ENCODE measurements around the gene CRYBB3. TPM values are rescaled to one million over a fixed set of nuclear protein-coding genes. Genes with fewer than 3 reads are reported as not detected.

CRYBB3 gene
- total RNA-seq, 4 donors from 2014 or later, result not detected

GRCh38 chr22:25205847-25206246 lies 6.2 kb downstream of the CRYBB3 start:
- Histone ChIP-seq H3K27me3 (no peaks in the 10 kb centered on the region), H3K36me3 (peaks cover 0 to 16% of the 10 kb centered on the region in 2 donors), H3K4me1 (no peaks in the 10 kb centered on the region), H3K4me3 (no peak overlapping the region), H3K9me3 (no peaks in the 10 kb centered on the region), H3K27ac (no peak overlapping the region)
- no peak for ATAC-seq
- TF ChIP-seq EP300 (IDR thresholded peaks at IDR 0.05), result no peak
- TF ChIP-seq POLR2AphosphoS5 (IDR thresholded peaks at IDR 0.05), result no peak
- no peak for TF ChIP-seq POLR2A (IDR thresholded peaks at IDR 0.05)
- no peak for TF ChIP-seq CTCF (IDR thresholded peaks at IDR 0.05)
- WGBS, 2 donors (ENCODE audit: low coverage in 1 of 2), result 75% methylated on average over 1 of the region's 1 CpG; no CpG with 5 or more reads in 1 of the 2 donors

- WGBS, 2 donors (ENCODE audit: low coverage in 1 of 2), result 86 to 100% methylated on average over 1 to 4 of the region's 21 CpGs
- Histone ChIP-seq H3K36me3 (peaks cover 0 to 6% of the 10 kb centered on the region in 2 donors), H3K4me3 (no peak overlapping the region), H3K9me3 (no peaks in the 10 kb centered on the region), H3K4me1 (no peaks in the 10 kb centered on the region), H3K27ac (no peak overlapping the region), H3K27me3 (no peaks in the 10 kb centered on the region)
- TF ChIP-seq POLR2A (IDR thresholded peaks at IDR 0.05) (no peak), POLR2AphosphoS5 (IDR thresholded peaks at IDR 0.05) (no peak), EP300 (IDR thresholded peaks at IDR 0.05) (no peak), CTCF (IDR thresholded peaks at IDR 0.05) (no peak)
- no peak for ATAC-seq
These were observed 7.3 kb downstream of the CRYBB3 start for GRCh38 chr22:25206998-25207397.

- Histone ChIP-seq H3K27ac (no peak overlapping the region), H3K4me1 (no peaks in the 10 kb centered on the region), H3K36me3 (peaks cover 0 to 6% of the 10 kb centered on the region in 2 donors), H3K9me3 (no peaks in the 10 kb centered on the region), H3K27me3 (no peaks in the 10 kb centered on the region), H3K4me3 (no peak overlapping the region)
- no peak for ATAC-seq
- 71 to 75% methylated on average over 1 of the region's 2 CpGs for WGBS, 2 donors (ENCODE audit: low coverage in 1 of 2)
- no peak for TF ChIP-seq POLR2A (IDR thresholded peaks at IDR 0.05)
- TF ChIP-seq POLR2AphosphoS5 (IDR thresholded peaks at IDR 0.05), result no peak
- no peak for TF ChIP-seq CTCF (IDR thresholded peaks at IDR 0.05)
- no peak for TF ChIP-seq EP300 (IDR thresholded peaks at IDR 0.05)
These were observed 8.0 kb downstream of the CRYBB3 start for GRCh38 chr22:25207553-25208157.

- H3K27ac ChIP-seq, result no peak overlapping the region
- no peak for ATAC-seq
- H3K27me3 ChIP-seq, result peaks cover 2% of the 10 kb centered on the region
- H3K9me3 ChIP-seq, result peaks cover 0 to 3% (median 0%) of the 10 kb centered on the region in 3 donors
- no peaks in the 10 kb centered on the region for H3K4me1 ChIP-seq
- H3K36me3 ChIP-seq, result peaks cover 0 to 5% of the 10 kb centered on the region in 2 donors
- TF ChIP-seq CTCF (IDR thresholded peaks at IDR 0.05) (no peak), POLR2A (IDR thresholded peaks at IDR 0.05) (no peak), EP300 (IDR thresholded peaks at IDR 0.05) (no peak), POLR2AphosphoS5 (IDR thresholded peaks at IDR 0.05) (no peak)
- H3K4me3 ChIP-seq, result no peak overlapping the region
- 71 to 100% methylated on average over 1 to 2 of the region's 2 CpGs for WGBS, 2 donors (ENCODE audit: low coverage in 1 of 2)
These were observed 8.7 kb downstream of the CRYBB3 start for GRCh38 chr22:25208328-25208727.
